Skeletal muscle satellite cell (primary cell): ENCODE measurements around the gene PIEZO1.
A peak's percentile ranks its signal among the peaks of the same experiment; 100 is the strongest.
"Not testable (repeated sequence)": the region's sequence is repeated elsewhere in the genome, so short reads cannot be mapped to it uniquely, and the experiment has no call there.

Source experiments
- H3K27me3 ChIP-seq: 2 replicates; pipeline ENCODE4 v1.7.0; 2013; ENCODE audit warnings: low read length; ENCODE audit not compliant: control insufficient read depth, insufficient read depth
- H3K36me3 ChIP-seq: 2 replicates; pipeline ENCODE4 v1.7.0; 2013; ENCODE audit warnings: mild to moderate bottlenecking, control low read depth, low read length; ENCODE audit not compliant: insufficient read depth
- H3K4me1 ChIP-seq: 2 replicates; pipeline ENCODE4 v1.7.0; 2013; ENCODE audit warnings: low read length; ENCODE audit not compliant: control insufficient read depth, insufficient read depth
- H3K4me2 ChIP-seq: 2 replicates; pipeline ENCODE4 v1.7.0; 2013; ENCODE audit warnings: mild to moderate bottlenecking, low read length
- H3K4me3 ChIP-seq: 2 replicates; pipeline ENCODE4 v1.7.0; 2013; ENCODE audit warnings: low read length
- H3K9ac ChIP-seq: 2 replicates; pipeline ENCODE4 v1.7.0; 2013; ENCODE audit warnings: mild to moderate bottlenecking, low read depth, low read length, moderate library complexity
- H3K9me3 ChIP-seq: replicated peaks from 2 replicates; pipeline ENCODE4 v1.7.0; 2013; ENCODE audit warnings: mild to moderate bottlenecking, control low read depth, low read length

Gene PIEZO1

GRCh38 chr16:88678224-88678979, 106.6 kb downstream of the PIEZO1 start:
- H3K4me1 ChIP-seq = peaks cover 13% of the 10 kb centered on the region
- peaks cover 43% of the 10 kb centered on the region for H3K27me3 ChIP-seq
- peaks cover 3% of the 10 kb centered on the region for H3K36me3 ChIP-seq
- peak overlapping the region; percentile 37 for H3K4me2 ChIP-seq
- H3K4me3 ChIP-seq = no peak overlapping the region
- H3K9me3 ChIP-seq = no peaks in the 10 kb centered on the region
- H3K9ac ChIP-seq = no peak overlapping the region

GRCh38 chr16:88677721-88678120, 107.3 kb downstream of the PIEZO1 start:
- Histone ChIP-seq H3K36me3 (peaks cover 3% of the 10 kb centered on the region), H3K9me3 (no peaks in the 10 kb centered on the region), H3K9ac (no peak overlapping the region), H3K4me1 (peaks cover 13% of the 10 kb centered on the region), H3K4me3 (no peak overlapping the region), H3K27me3 (peaks cover 43% of the 10 kb centered on the region), H3K4me2 (peak overlapping the region; percentile 37)

- Histone ChIP-seq H3K9ac (no peak overlapping the region), H3K9me3 (no peaks in the 10 kb centered on the region), H3K36me3 (peaks cover 3% of the 10 kb centered on the region), H3K27me3 (peaks cover 36% of the 10 kb centered on the region), H3K4me3 (no peak overlapping the region), H3K4me1 (peaks cover 6% of the 10 kb centered on the region), H3K4me2 (no peak overlapping the region)
These were observed 108.3 kb downstream of the PIEZO1 start for GRCh38 chr16:88676502-88677242.

- no peak overlapping the region for H3K9ac ChIP-seq
- H3K27me3 ChIP-seq = peaks cover 28% of the 10 kb centered on the region
- H3K4me2 ChIP-seq = no peak overlapping the region
- peaks cover 5% of the 10 kb centered on the region for H3K4me1 ChIP-seq
- H3K4me3 ChIP-seq = no peak overlapping the region
- H3K36me3 ChIP-seq = peaks cover 3% of the 10 kb centered on the region
- H3K9me3 ChIP-seq = no peaks in the 10 kb centered on the region
These were observed 111.2 kb downstream of the PIEZO1 start for GRCh38 chr16:88673716-88674379.

GRCh38 chr16:88672776-88673175, 112.2 kb downstream of the PIEZO1 start:
- Histone ChIP-seq H3K36me3 (peaks cover 3% of the 10 kb centered on the region), H3K9me3 (no peaks in the 10 kb centered on the region), H3K9ac (no peak overlapping the region), H3K4me2 (no peak overlapping the region), H3K4me1 (peaks cover 2% of the 10 kb centered on the region), H3K27me3 (peaks cover 17% of the 10 kb centered on the region), H3K4me3 (no peak overlapping the region)

- Histone ChIP-seq H3K36me3 (peaks cover 3% of the 10 kb centered on the region), H3K4me2 (no peak overlapping the region), H3K27me3 (peaks cover 8% of the 10 kb centered on the region), H3K4me1 (no peaks in the 10 kb centered on the region), H3K4me3 (no peak overlapping the region), H3K9me3 (no peaks in the 10 kb centered on the region), H3K9ac (no peak overlapping the region)
These were observed 113.2 kb downstream of the PIEZO1 start for GRCh38 chr16:88671806-88672205.

GRCh38 chr16:88669980-88670379, 115.0 kb downstream of the PIEZO1 start:
- H3K9ac ChIP-seq = no peak overlapping the region
- H3K4me2 ChIP-seq = no peak overlapping the region
- H3K9me3 ChIP-seq = no peaks in the 10 kb centered on the region
- no peaks in the 10 kb centered on the region for H3K27me3 ChIP-seq
- H3K4me3 ChIP-seq = no peak overlapping the region
- peaks cover 3% of the 10 kb centered on the region for H3K36me3 ChIP-seq
- H3K4me1 ChIP-seq = no peaks in the 10 kb centered on the region

- H3K9ac ChIP-seq, H3K4me3 ChIP-seq, H3K36me3 ChIP-seq, H3K27me3 ChIP-seq, H3K4me2 ChIP-seq, H3K9me3 ChIP-seq, H3K4me1 ChIP-seq: not testable (repeated sequence)
These were observed 115.5 kb downstream of the PIEZO1 start for GRCh38 chr16:88669493-88669892.

GRCh38 chr16:88667461-88667860, 117.6 kb downstream of the PIEZO1 start:
- H3K4me3 ChIP-seq = no peak overlapping the region
- no peak overlapping the region for H3K4me2 ChIP-seq
- H3K9ac ChIP-seq = no peak overlapping the region
- no peaks in the 10 kb centered on the region for H3K9me3 ChIP-seq
- no peaks in the 10 kb centered on the region for H3K4me1 ChIP-seq
- no peaks in the 10 kb centered on the region for H3K36me3 ChIP-seq
- H3K27me3 ChIP-seq = no peaks in the 10 kb centered on the region

- H3K4me1 ChIP-seq = peaks cover 5% of the 10 kb centered on the region
- H3K4me3 ChIP-seq = no peak overlapping the region
- no peak overlapping the region for H3K9ac ChIP-seq
- H3K27me3 ChIP-seq = no peaks in the 10 kb centered on the region
- no peaks in the 10 kb centered on the region for H3K9me3 ChIP-seq
- no peak overlapping the region for H3K4me2 ChIP-seq
- no peaks in the 10 kb centered on the region for H3K36me3 ChIP-seq
These were observed 119.5 kb downstream of the PIEZO1 start for GRCh38 chr16:88665570-88665969.
